Midbrain (tissue), 1 donor: ENCODE results near the gene CYP21A2.
"Not testable (repeated sequence)": the region's sequence is repeated elsewhere in the genome, so short reads cannot be mapped to it uniquely, and the experiment has no call there.

Source experiments
- DNase-seq: peaks from one replicate; lab custom pipeline; 2025; lab: John Stamatoyannopoulos, UW

CYP21A2 gene

DNA sequence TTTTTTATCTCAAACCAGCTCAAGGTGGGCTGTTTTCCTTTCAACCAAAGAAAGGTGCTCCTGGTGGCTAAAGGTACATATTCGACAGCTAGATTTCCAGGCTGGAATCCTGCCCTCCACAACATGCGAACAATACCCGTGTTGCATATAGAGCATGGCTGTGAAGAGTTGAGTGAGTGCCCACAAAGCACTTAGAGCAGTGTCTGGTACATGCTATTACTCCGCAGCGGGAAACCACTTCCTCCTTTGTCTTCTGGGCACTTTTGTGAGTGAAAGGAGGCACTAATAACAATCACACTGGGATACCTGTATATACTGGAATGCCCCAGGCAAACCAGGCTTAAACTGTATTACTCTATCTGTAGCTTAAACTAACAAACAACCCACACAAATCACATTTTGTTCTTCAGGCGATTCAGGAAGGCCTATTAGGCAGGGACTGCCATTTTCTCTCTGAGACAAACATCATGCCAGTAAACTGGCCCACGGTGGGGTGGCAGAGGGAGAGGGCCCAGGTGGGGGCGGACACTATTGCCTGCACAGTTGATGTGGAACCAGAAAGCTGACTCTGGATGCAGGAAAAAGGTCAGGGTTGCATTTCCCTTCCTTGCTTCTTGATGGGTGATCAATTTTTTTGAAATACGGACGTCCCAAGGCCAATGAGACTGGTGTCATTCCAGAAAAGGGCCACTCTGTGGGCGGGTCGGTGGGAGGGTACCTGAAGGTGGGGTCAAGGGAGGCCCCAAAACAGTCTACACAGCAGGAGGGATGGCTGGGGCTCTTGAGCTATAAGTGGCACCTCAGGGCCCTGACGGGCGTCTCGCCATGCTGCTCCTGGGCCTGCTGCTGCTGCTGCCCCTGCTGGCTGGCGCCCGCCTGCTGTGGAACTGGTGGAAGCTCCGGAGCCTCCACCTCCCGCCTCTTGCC lies at the start of gene CYP21A2:
TSS of gene CYP21A2 (plus strand) at position 818 of the 927 bp plus-strand sequence. CDS start at position 826, 8 bp downstream.
- not testable (repeated sequence) for DNase-seq

DNA sequence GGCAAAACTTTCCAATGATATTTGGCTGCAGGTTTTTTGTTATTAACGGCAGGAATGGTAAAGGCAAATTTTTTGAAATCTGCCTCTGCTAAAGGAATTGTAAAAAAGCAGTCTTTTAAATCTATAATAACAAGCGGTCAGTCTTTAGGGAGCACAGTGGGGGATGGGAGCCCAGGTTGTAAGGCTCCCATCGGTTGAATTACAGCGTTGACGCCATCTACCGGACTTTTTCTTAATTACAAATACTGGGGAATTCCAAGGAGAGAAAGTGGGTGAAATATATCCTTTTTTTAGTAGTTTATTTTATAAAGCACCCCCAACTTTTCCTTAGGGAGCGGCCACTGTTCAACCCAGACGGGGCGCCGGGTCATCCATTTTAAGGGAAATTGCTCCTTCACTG lies 48.9 kb upstream of the CYP21A2 start:
- not testable (repeated sequence) for DNase-seq

DNA sequence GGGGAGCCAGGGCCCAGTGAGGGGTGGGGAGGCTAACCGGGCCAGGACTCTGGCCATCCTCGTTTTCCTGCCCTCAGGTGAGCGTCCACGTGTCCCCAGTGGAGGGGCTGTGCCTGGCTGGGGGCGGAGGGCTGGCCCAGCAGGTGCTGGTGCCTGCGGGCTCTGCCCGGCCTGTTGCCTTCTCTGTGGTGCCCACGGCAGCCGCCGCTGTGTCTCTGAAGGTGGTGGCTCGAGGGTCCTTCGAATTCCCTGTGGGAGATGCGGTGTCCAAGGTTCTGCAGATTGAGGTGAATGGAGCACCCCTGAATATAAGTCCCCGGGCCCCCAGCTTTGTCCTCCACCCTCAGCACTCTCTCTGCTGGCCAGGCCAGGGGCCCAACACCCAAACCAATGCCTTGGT lies 43.8 kb upstream of the CYP21A2 start:
- DNase-seq, result not testable (repeated sequence)

DNA sequence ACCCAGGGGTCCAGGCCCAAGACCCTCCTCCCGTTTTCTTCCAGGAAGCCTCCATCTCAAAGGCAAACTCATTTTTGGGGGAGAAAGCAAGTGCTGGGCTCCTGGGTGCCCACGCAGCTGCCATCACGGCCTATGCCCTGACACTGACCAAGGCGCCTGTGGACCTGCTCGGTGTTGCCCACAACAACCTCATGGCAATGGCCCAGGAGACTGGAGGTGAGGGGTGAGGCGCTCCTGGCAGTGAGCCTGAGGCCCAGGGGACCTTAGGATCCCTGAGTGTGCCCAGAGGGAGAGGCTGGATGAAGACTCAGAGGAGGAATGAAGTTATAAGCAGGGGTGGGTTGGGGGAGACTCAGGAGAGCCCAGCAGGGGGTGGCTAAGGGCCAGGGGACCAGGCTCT lies 41.8 kb upstream of the CYP21A2 start:
- DNase-seq, result not testable (repeated sequence)

DNA sequence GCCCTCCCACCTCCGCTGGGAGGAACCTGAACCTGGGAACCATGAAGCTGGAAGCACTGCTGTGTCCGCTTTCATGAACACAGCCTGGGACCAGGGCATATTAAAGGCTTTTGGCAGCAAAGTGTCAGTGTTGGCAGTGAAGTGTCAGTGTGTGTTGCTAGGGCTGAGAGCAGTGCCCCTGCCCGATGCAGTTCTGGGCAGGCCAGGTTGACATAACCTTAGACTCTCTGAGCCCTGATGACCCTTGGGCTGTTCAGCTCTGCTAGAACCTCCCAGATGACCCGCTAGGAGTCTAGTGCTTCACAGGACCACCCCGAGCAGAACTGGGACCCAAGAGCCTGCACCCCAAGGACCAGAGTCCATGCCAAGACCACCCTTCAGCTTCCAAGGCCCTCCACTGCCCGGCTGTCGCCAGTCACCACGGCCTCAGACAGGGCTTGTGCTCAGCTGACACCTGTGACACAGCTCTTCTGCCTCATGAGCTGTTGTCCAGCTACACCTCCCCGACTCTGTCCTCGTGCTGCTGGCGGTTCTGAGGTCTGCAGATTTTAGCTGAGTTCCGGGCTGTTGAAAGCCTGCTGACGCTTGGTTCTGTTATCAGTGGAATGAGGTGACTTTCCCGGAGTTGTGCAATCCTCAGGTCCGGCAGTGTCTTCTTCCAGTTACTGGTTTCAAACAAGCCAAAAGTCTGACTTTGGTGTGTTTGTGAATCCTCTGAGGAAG lies 35.5 kb upstream of the CYP21A2 start:
- not testable (repeated sequence) for DNase-seq

DNA sequence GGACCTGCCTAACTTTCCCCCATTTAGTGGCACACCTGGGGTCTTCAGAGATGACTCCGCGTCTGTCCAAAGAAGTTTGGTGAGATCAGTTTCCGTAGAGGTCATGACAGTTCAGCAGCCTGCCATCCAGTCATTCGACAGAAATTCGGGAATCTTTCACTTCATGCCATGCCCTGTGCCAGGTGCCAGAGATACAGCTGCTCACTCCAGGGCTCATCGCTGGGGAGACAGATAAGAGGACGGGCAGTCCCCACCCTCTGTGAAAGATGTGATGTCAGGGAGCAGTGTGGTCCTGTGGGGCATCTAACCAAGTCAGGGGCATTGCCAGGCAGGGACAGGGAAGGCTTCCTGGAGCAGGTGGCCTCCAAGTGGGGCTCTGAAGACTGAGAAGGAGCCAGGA lies 34.9 kb upstream of the CYP21A2 start:
- not testable (repeated sequence) for DNase-seq

DNA sequence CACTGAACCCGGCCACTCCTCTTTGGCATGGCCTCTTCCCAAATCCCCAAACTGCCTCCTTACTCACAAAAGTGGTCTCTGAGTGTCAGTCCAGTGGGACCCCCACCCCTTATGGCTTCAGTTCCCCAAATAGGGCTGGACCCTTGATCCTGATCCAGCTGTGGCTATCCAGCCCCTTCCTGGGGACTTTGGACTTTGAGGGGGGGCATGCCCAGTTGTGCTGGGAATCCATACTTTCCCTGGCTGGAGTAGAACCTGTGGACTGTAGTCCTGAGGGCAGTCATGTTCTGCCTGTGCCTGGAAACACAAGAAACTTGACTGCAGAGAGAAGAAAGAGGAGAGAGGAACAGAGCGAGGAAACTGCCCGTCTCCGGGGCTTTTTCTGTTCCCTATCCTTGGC lies 33.8 kb upstream of the CYP21A2 start:
- not testable (repeated sequence) for DNase-seq

DNA sequence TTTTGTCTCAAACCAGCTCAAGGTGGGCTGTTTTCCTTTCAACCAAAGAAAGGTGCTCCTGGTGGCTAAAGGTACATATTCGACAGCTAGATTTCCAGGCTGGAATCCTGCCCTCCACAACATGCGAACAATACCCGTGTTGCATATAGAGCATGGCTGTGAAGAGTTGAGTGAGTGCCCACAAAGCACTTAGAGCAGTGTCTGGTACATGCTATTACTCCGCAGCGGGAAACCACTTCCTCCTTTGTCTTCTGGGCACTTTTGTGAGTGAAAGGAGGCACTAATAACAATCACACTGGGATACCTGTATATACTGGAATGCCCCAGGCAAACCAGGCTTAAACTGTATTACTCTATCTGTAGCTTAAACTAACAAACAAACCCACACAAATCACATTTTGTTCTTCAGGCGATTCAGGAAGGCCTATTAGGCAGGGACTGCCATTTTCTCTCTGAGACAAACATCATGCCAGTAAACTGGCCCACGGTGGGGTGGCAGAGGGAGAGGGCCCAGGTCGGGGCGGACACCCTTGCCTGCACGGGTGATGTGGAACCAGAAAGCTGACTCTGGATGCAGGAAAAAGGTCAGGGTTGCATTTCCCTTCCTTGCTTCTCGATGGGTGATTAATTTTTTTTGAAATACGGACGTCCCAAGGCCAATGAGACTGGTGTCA lies 33.2 kb upstream of the CYP21A2 start:
- not testable (repeated sequence) for DNase-seq

DNA sequence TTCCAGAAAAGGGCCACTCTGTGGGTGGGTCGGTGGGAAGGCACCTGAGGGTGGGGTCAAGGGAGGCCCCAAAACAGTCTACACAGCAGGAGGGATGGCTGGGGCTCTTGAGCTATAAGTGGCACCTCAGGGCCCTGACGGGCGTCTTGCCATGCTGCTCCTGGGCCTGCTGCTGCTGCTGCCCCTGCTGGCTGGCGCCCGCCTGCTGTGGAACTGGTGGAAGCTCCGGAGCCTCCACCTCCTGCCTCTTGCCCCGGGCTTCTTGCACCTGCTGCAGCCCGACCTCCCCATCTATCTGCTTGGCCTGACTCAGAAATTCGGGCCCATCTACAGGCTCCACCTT lies 32.7 kb upstream of the CYP21A2 start:
- DNase-seq, result not testable (repeated sequence)

DNA sequence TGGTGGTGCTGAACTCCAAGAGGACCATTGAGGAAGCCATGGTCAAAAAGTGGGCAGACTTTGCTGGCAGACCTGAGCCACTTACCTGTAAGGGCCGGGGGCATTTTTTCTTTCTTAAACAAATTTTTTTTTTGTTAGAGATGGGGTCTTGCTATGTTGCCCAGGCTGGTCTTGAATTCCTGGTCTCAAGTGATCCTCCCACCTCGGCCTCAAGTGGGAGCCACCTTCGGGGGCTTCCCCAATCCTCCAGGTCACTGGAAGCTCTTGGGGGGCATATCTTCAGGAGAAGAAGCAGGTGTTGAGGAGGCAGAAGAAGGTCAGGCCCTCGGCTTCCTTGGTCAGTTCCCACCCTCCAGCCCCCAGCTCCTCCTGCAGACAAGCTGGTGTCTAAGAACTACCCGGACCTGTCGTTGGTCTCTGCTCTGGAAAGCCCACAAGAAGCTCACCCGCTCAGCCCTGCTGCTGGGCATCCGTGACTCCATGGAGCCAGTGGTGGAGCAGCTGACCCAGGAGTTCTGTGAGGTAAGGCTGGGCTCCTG lies 32.2 kb upstream of the CYP21A2 start:
- DNase-seq, result not testable (repeated sequence)

DNA sequence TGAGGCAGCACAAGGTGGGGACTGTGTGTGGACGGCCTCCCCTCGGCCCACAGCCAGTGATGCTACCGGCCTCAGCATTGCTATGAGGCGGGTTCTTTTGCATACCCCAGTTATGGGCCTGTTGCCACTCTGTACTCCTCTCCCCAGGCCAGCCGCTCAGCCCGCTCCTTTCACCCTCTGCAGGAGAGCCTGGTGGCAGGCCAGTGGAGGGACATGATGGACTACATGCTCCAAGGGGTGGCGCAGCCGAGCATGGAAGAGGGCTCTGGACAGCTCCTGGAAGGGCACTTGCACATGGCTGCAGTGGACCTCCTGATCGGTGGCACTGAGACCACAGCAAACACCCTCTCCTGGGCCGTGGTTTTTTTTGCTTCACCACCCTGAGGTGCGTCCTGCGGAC lies 31.1 kb upstream of the CYP21A2 start:
- DNase-seq, result not testable (repeated sequence)

DNA sequence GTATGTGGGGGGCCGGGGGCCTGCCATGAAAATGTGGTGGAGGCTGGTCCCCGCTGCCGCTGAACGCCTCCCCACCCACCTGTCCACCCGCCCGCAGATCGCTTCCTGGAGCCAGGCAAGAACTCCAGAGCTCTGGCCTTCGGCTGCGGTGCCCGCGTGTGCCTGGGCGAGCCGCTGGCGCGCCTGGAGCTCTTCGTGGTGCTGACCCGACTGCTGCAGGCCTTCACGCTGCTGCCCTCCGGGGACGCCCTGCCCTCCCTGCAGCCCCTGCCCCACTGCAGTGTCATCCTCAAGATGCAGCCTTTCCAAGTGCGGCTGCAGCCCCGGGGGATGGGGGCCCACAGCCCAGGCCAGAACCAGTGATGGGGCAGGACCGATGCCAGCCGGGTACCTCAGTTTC lies 30.2 kb upstream of the CYP21A2 start:
- not testable (repeated sequence) for DNase-seq

DNA sequence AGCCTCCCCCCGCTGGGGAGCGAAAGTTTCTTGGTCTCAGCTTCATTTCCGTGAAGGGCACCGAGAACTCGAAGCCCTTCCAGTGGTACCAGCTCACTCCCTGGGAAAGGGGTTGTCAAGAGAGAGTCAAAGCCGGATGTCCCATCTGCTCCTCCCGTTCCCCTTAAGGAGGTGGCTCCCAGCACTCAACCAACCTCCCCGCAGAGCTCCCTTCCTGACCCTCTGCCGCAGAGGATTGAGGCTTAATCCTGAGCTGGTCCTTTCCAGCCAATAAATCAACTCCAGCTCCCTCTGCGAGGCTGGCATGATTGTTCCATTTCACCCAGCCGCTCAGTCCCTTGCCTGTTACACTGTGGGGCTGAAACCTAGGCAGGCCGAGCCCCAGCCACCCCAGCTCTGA lies 29.6 kb upstream of the CYP21A2 start:
- DNase-seq, result not testable (repeated sequence)

DNA sequence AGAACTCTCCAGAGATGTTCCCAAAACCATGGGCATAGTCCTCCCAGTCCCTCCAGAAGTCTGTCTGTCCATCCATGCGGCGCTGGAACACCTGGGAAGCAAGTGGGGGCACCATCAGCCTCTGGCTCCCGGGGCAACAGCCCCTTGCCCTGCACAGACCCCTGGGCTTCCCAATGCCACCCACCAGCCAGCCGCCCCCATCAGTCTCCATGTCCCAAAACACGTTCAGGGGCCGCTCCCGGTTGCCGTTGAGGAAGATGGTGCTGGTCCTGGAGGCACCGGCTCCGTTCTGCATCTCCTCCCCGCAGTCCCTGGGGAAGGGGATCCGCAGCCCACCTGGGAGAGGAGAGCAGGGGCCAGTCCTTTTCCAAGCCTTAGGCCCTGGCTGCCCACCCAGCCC lies 28.7 kb upstream of the CYP21A2 start:
- DNase-seq, result not testable (repeated sequence)

DNA sequence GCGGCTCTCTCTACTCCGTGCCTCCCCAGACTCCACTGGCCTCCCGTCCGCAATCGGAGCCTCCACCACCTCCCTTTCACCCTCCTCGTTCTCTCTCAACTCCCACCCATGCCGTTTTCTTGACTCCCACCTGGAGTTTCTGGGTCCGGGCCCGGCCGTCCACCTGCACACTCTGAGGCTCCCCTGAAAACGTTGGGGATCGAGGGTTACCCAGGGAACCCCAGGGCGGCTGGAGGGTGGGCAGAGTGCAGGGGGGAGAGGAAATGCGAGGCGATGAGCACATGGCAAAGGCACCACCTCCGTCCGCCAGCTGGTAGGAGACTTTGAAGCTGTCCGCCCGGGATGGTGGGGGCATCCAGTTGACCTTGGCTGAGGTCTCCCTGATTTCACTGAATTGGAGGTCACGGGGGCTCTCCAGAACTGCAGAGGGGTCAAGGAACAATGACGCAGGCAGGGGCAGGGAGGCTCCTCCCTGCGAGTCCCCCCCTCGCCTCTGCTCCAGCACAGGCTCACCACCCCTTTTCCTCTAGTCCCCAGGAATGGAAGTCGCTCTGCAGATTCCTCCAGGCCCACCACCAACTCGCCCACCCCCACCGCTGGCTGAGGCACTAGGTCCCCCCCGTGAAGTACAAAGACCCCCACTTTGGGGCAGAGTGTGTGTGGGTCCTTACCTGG lies 27.2 kb upstream of the CYP21A2 start:
- not testable (repeated sequence) for DNase-seq

DNA sequence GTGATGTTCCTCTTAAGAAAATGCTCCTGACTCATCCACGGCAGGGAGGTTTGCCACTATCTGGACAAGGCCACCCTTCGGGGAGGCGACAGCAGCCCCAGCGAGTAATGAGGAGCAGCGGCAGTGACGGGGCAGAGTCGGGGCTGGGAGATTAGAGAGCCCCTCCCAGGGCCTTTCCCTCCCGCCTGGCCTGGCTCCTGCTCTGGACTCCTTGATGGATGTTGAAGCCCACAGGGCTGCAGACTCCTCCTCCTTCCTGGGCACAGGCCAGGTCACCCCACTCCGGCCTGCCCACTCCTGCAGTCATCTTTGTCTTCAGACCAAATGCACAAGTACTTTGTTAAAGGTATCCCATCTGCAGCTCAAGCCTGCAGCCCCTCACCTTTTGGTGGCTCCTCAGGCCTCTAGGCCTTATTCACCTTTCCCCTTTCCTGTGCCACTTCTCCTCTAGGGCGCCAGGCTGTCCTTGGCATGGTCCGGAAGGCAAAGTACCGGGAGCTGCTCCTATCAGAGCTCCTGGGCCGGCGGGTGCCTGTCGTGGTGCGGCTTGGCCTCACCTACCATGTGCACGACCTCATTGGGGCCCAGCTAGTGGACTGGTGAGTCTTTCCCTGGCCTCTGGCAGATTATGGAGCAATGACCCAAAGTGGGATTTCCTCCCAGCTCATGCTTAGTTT lies 25.1 kb upstream of the CYP21A2 start:
- not testable (repeated sequence) for DNase-seq

DNA sequence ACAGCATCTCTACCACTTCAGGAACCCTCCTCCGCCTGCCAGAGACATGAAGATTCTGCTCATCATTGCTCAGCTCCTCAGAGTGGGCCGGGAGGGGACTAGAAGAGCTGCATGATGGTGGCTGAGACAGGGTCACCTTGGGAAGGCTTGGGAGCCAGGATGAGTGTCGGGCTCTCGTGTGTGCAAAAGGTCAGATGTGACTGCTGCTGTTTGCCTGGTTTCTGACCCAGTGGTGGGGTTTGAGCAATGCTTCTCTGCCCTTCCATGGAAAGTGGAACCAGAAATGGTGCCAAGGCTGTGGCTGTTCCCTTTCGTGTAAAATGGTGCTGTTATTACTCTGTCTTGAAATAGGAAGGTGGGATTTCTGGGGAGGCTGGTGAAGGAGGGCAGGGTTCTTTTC lies 24.5 kb upstream of the CYP21A2 start:
- DNase-seq, result not testable (repeated sequence)

DNA sequence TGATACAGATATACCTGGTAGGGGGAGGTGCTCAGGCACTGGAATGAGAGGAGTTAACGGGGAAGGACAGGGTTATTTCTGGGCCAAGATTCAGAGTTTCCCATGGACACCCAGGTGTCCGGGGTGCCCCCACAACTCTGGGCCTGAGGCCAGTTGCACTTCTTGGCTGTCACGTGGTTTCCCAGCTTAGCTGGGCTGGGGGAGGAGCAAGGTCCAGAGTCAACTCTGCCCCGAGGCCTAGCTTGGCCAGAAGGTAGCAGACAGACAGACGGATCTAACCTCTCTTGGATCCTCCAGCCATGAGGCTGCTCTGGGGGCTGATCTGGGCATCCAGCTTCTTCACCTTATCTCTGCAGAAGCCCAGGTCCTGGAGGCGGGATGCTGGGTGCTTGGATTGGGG lies 23.7 kb upstream of the CYP21A2 start, which contains the start of gene C4B:
TSS of gene C4B (plus strand) at position 249 of the 400 bp plus-strand sequence. CDS start at position 300, 51 bp downstream.
- DNase-seq, result not testable (repeated sequence)

DNA sequence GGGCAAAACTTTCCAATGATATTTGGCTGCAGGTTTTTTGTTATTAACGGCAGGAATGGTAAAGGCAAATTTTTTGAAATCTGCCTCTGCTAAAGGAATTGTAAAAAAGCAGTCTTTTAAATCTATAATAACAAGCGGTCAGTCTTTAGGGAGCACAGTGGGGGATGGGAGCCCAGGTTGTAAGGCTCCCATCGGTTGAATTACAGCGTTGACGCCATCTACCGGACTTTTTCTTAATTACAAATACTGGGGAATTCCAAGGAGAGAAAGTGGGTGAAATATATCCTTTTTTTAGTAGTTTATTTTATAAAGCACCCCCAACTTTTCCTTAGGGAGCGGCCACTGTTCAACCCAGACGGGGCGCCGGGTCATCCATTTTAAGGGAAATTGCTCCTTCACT lies 16.1 kb upstream of the CYP21A2 start:
- DNase-seq, result not testable (repeated sequence)

DNA sequence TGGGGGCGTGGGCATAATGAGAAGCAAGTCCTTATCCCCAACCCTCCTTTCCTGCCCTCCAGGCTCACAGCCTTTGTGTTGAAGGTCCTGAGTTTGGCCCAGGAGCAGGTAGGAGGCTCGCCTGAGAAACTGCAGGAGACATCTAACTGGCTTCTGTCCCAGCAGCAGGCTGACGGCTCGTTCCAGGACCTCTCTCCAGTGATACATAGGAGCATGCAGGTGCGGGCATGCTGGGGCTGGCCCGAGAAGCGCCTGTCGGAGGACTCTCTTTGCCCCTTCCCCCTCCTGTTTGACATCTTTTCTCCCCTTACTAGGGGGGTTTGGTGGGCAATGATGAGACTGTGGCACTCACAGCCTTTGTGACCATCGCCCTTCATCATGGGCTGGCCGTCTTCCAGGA lies 9.6 kb upstream of the CYP21A2 start:
- DNase-seq, result not testable (repeated sequence)

DNA sequence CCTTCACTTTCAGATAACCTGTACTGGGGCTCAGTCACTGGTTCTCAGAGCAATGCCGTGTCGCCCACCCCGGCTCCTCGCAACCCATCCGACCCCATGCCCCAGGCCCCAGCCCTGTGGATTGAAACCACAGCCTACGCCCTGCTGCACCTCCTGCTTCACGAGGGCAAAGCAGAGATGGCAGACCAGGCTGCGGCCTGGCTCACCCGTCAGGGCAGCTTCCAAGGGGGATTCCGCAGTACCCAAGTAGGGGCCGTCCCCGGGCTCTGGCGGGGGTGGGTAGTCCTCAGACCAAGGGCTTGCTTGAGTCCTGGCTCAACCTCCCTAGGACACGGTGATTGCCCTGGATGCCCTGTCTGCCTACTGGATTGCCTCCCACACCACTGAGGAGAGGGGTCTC lies 8.7 kb upstream of the CYP21A2 start:
- DNase-seq, result not testable (repeated sequence)
